H1 (cell line): Measurements from ENCODE around the gene HBM. TPM values are rescaled to one million over a fixed set of nuclear protein-coding genes. Genes with fewer than 3 reads are reported as not detected.

Source experiments
- BRCA1 ChIP-seq: IDR thresholded peaks from 2 replicates; pipeline ENCODE4 v1.6.1; 2012; ENCODE audit warnings: low read depth, low read length, improper control_type of control experiment
- CBX5 ChIP-seq: fragments of 300-800, 300-1000 bp; sonication (generic); IDR thresholded peaks from 2 replicates; pipeline ENCODE4 v1.7.1; 2016; ENCODE audit warnings: antibody characterized with exemption, low read length, low read depth
- CHD1 ChIP-seq: IDR thresholded peaks from 2 replicates; pipeline ENCODE4 v1.6.1; 2012; ENCODE audit warnings: low read depth, low read length, improper control_type of control experiment
- POLR2AphosphoS5 ChIP-seq: IDR thresholded peaks from 2 replicates; pipeline ENCODE4 v1.6.1; 2011; ENCODE audit warnings: low read depth, low read length
- RAD21 ChIP-seq, 2 experiments: IDR thresholded peaks in 1 of 2; conservative IDR thresholded peaks in 1 of 2; 2 replicates each; pipeline ENCODE4 v1.6.1; 2011; ENCODE audit warnings: low read depth in 2 of 2, low read length in 2 of 2, improper control_type of control experiment in 1 of 2, inconsistent platforms in 1 of 2, mild to moderate bottlenecking in 1 of 2, moderate library complexity in 1 of 2
- SRF ChIP-seq: IDR thresholded peaks from 2 replicates; pipeline ENCODE4 v1.6.1; 2011; ENCODE audit warnings: mild to moderate bottlenecking, low read depth, low read length, moderate library complexity
- polyA plus RNA-seq, 7 experiments: library from polyadenylated mRNA; depleted of rRNA in 3 of 7; stranded (reverse) in 5 of 7; unstranded in 2 of 7; fragments of >200 nt in 5 of 7; fragments of 200-250 nt in 2 of 7; gene quantifications; 1 replicate in 5 of 7; 2 replicates in 1 of 7; 4 replicates in 1 of 7; pipeline versions ENCODE4 v1.2.1 to v1.2.3, GENCODE V29; 2011 to 2013; ENCODE audit warnings: missing spikeins in 2 of 7, mixed read lengths in 2 of 7
- total RNA-seq: library from RNA; stranded (reverse); fragmentation: NEBNext Ultra II Directional; extraction: Animal tissue kit (Norgen Biotek cat#: 25700); gene quantifications from 2 replicates; pipeline ENCODE4 v1.2.1, GENCODE V29; 2021

The HBM gene
- total and polyA plus RNA-seq, 2 of the 8 experiments (the other 6 are each of a cell fraction or from before 2014, with no cell fraction given), result 0.88 TPM; not detected in 1

DNA sequence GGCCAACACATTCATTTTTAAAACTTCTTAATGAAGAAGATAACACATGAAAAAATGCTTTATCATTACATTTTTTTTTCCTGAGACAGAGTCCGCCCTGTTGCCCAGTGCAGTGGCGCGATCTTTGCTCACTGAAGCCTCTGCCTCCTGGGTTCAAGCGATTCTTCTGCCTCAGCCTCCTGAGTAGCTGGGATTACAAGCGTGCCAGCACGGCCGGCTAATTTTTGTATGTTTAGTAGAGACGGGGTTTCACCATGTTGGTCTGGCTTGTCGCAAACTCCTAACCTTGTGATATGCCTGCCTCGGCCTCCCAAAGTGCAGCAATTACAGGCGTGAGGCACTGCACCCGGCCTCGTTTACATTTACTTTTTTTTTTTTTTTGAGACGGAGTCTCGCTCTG is 27.7 kb downstream of the HBM start (continued):
- no peak for TF ChIP-seq BRCA1
- TF ChIP-seq POLR2AphosphoS5, result no peak
- no peak for TF ChIP-seq RAD21 (IDR thresholded peaks at IDR 0.05 in 1 of 2, conservative IDR thresholded peaks at IDR 0.05 in 1 of 2; ENCODE audit: low read depth in 2 of 2, low read length in 2 of 2)
- TF ChIP-seq CBX5, result no peak
- no peak for TF ChIP-seq CHD1
- TF ChIP-seq SRF, result no peak
